Stimulated activated CD4-positive, alpha-beta T cell treated with anti-CD3 and anti-CD28 coated beads, Interleukin-2, amount 100 ng/mL, for 4 hours (primary cell): Measurements from ENCODE around the gene HMCN1.

Source experiments
- DNase-seq: peaks from one replicate; pipeline ENCODE4 v3.0.0-alpha.2; 2020; ENCODE audit warnings: low read depth

The HMCN1 gene

DNA sequence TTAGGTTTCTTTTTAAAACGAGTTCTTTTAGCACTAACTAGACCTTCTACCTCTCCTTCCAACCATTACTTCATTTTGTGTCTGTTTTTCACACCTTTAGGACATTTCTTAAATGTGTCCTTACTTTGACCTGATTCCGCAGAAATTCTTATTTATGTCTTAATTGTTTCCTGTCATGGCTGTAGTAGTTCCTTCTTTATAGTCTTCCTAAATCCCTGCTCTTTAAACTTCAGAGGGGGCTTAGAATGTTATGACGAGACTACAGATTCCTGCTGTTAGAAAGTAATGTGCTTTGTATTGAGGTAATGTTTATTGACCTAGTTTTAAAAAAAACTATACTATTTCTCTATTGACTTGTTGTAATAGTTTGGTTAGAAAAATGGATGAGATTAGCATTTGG lies 70.4 kb downstream of the HMCN1 start:
- no peak for DNase-seq

- no peak for DNase-seq
Observed at GRCh38 chr1:185807275-185807674, 73.1 kb downstream of the HMCN1 start.

DNA sequence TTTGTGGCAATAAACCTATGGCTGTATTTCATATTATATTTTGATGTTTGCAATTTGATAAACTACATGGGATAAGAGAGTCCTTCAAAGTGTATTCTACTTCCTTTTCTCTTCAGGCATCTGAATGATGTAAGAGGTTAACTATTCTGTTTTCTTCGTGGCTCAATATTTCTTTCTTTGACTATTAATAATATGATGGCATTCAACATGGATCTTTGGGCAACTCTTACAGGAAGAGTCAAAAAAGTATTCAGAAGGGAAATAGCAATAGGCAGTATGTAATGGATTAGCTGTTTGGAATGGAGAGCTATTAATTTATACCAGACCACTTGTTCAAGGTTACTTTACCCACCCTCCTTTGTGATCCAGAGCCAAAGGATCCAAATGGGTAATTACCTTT lies 74.4 kb downstream of the HMCN1 start:
- no peak for DNase-seq

GRCh38 chr1:185811073-185811709 lies 77.0 kb downstream of the HMCN1 start:
- DNase-seq, result no peak

DNA sequence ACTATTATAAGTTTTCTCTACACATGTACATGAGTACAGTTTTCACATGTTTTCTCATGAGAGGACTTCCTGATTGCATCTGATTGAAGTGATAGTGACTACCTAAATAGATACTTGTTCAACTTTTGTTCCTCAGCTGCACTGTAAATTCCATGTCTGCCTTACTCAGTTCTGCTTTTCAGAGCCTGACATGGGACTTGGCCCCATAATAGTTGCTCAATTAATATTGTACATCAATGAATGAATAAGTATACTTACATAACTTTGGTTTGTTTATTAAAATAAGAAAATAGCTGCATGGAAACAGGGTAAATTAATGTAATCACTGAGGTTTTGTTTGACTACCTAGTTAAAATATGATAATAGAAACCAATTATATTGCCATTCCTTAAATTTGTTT lies 78.7 kb downstream of the HMCN1 start:
- DNase-seq, result no peak

DNA sequence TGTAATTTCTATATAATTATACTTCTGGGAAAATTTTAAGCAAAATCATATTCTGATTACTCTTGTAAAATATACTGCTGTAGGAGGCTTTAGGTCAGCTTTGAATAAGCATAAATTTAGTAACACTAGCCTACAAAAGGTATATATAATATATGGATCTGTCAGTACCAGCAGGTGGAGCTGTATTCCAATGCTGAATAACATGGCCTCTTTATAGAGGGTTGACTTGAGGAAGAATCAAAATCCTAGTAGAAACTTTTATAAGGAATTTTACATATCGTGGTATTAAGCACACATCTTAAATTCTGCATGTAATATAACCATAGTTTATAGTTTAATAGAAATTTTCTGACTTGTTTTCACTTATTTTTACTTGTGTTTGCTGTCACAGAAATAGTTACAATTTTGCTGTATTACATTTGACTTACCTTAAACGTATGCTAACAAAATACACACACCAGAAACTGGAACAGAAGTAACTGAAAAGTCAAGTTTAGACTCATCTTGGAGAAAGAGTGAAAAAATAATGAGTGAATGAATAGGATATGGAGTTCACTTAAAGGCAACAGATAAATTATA lies 79.3 kb downstream of the HMCN1 start:
- DNase-seq, result no peak

DNA sequence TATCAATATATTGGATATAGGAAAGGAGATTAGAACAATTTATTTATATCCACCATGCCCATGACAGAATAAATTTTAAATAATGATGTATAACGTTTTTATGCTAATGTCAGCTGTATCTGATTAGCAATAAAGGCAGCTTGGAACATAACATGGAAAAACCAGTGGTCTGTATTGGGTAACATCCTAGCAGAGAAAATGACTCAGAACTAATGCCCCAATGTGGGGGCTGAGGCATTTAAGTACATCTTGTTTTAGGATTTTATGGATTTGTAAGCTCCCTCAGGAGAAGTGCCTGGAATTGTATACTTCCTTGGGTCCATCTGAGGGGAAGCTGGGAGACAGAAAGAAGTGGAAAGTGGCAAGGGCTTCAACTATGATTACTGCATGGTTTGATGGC lies 82.3 kb downstream of the HMCN1 start:
- DNase-seq, result no peak

GRCh38 chr1:185819798-185820197 lies 85.6 kb downstream of the HMCN1 start:
- DNase-seq, result no peak

GRCh38 chr1:185821612-185822385 lies 87.6 kb downstream of the HMCN1 start:
- DNase-seq, result no peak

DNA sequence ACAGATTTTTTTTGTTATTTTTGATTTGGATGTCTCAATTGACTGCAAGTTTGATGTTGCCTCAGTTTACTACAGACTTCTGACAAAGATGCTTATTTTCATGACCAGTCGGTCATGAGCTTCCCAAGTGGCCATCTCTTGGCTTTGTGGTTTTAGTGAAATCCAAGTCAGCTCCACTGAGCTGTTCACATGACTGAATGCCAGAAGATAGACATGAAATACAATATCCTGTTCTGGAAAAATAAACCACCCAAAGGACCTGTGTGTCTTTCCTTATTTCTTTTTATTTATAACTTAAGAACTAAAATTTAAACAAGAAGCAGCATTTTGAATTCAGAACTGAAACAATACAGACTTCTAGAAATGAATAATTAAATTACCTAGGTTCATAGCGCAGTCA lies 89.3 kb downstream of the HMCN1 start:
- no peak for DNase-seq

DNA sequence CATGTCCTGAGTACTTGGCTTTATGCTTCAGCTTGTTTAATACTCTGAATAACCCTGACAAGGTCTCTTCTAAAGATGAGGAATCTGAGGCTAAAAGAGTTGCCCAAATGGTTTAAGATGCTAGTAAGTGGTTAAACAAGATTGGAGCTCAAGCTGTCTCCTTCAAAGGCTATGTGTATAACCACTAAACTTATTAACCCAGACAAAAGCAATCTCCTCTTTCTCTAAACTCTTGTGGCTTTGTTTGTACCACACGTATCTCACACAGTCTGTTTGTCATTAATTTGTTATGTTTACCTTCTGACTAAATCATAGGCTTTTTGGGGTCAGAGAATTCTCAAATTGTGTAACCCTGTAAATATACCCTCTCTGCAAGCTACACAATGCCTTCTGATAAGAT lies 89.9 kb downstream of the HMCN1 start:
- no peak for DNase-seq

DNA sequence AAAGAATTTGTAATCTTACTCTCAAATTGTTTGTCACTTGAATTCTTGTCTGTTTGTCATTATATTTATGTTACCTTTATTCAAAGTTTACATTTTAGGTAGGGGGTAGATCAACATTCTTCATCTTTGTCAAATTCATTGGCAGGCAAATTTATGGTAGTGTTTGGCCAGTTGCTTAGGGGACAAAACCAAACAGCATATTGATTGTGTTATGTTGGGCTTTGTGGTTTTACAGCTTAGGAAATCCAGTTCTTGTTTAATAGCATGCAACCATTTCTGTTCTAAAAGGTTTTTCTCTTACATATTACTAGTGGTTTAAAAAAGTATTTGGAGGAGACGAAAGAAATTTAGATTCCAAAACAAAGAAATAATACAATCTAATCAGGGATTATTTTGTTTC lies 91.4 kb downstream of the HMCN1 start:
- DNase-seq, result no peak

- no peak for DNase-seq
Observed at GRCh38 chr1:185834371-185834905, 100.2 kb downstream of the HMCN1 start.

DNA sequence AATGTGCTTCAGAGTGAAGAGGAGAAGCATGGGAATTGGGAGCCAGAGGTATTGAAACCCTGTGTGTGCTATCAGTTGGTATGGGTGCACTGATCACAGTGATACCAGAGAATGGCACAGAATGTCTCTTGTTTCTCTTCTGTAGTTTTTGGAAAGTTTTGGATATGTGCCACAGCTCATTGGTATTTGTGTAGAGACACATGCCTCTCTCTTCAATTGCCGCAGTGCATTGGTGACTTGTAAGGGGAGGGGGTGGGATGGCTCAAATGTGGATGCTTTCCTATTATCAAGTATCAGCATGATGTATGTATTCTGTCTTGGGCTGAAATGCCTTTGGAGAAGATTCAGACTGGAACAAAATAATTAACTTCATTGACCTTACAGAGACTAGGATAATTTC lies 101.0 kb downstream of the HMCN1 start:
- no peak for DNase-seq

GRCh38 chr1:185837711-185838110 lies 103.5 kb downstream of the HMCN1 start:
- no peak for DNase-seq

DNA sequence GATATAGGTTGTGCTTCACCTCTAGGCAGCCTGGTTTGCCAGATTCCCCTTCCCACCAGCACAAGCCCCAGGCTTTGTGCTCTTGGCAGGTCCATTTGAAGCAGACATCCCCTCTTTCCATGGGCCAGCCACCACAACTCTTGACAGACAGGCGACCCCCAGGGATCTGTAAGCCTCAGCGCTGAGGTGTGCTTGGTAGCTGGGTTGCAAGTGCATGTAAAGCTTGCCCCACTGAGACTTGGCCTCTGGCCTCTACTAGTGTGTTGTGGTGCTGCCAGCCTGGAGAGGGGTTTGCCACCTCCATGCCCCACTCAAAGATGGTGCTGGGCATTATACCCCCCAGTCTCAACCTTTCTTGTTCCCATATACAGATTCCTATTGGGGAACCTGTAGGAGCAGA lies 103.9 kb downstream of the HMCN1 start:
- no peak for DNase-seq

GRCh38 chr1:185840880-185841279 lies 106.7 kb downstream of the HMCN1 start:
- no peak for DNase-seq

DNA sequence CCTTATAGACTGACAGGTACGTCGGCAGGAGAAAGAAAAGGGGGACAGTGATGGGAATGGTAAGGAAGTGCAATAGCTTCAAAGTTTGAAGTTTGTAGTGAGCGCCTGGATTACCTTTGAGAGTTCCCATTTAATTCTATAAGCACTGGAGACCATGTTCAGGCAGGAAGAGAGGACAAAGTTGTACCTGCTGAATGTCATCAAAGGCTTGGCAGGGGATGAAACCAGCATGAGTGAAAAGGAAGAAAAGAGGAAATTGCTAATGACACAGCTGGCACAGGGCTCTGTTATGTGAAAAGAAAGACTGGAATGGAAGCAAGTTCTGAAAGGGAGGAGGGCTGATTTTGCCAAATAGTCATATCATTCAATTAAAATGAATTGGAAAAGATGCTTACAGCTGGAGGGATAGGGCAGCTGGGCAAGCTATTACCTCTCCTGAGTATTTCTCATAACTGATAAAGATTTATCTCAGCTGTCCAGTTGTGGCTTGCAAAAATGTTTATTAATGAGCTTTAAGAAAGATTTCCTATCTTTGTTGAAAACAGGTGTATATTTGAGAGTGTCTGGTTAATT lies 109.2 kb downstream of the HMCN1 start:
- no peak for DNase-seq

GRCh38 chr1:185843986-185844385 lies 109.8 kb downstream of the HMCN1 start:
- no peak for DNase-seq

GRCh38 chr1:185846672-185847444 lies 112.7 kb downstream of the HMCN1 start:
- no peak for DNase-seq

GRCh38 chr1:185849014-185849413 lies 114.8 kb downstream of the HMCN1 start:
- no peak for DNase-seq

DNA sequence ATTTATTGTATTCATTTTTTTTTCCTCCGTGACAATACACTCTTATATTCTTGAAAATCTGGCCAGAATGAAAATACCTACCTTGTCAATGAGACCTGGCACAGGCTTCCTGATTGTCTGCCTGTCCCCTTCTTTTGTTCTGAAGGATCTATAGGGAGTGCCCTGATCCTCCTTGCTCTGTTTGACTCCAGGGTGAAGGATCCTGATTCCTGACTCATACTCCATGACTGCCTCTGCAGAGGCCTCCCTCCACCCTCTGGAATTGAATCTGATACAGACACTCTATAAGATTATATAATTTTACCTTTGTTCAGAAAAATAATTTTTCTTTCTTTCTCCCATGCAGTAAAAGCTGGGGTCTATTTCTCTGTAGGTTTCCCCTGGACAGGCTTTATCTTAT lies 116.2 kb downstream of the HMCN1 start:
- no peak for DNase-seq
